Measurements from ENCODE around the gene ST8SIA1. TPM values are rescaled to one million over a fixed set of nuclear protein-coding genes. Genes with fewer than 3 reads are reported as not detected.

ST8SIA1 gene
- total RNA-seq, 4 donors from 2014 or later = 0.72 to 7.1 (median 2.5) TPM

DNA sequence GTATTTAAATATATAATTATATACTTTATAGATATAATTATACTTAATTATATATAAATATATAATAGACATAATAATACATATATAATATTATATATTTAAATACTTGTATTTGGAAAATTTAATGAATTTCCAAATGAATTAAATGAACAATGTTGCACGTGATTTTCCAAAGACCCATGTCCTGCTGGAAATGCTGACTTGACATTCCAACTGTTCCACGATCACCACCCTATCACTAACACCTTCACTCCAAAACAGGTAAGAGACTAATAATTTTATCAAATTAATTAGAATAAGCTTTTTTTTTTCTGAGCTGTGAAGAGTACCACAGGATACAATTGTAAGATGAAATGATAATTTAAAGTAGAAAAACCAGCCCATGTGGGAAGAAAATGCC is 103.4 kb downstream of the ST8SIA1 start:
- no peak for ATAC-seq (ENCODE audit: low FRiP score)
- TF ChIP-seq CTCF (IDR thresholded peaks at IDR 0.05) = no peak
- DNase-seq (ENCODE audit: low spot score) = no peak

GRCh38 chr12:22230280-22230794 is 104.2 kb downstream of the ST8SIA1 start:
- ATAC-seq (ENCODE audit: low FRiP score) = no peak
- DNase-seq (ENCODE audit: low spot score) = no peak
- TF ChIP-seq CTCF (IDR thresholded peaks at IDR 0.05) = no peak

DNA sequence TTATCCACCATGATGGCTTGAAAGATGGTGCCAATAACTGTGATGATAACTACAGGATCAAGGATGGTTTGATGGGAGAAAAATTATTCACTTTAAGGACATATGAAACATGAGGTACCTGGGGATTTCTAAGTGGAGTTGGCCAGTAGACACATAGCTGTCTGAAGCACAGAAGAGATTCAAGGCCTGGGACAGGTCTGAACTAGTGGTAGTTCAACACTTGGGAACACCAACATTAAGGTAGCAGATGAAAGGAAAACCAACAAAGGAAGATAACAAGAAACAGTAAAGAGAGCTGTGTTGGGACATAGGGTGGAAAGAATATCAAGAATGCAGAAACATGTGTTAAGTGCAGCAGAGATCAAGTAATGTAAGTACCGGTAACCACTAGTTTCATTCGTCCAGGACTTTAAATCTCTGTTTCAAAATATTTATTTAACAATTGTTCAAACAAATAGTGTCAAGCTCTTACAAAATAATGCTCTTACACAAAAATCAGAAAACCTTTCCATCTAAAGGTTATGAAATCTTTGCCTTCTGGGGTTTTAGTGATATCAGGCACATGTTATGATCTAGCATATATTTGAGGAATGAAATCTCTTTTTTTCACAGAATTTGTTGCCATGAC is 104.7 kb downstream of the ST8SIA1 start:
- ATAC-seq (ENCODE audit: low FRiP score) (no peak), DNase-seq (ENCODE audit: low spot score) (no peak)
- no peak for TF ChIP-seq CTCF (IDR thresholded peaks at IDR 0.05)

DNA sequence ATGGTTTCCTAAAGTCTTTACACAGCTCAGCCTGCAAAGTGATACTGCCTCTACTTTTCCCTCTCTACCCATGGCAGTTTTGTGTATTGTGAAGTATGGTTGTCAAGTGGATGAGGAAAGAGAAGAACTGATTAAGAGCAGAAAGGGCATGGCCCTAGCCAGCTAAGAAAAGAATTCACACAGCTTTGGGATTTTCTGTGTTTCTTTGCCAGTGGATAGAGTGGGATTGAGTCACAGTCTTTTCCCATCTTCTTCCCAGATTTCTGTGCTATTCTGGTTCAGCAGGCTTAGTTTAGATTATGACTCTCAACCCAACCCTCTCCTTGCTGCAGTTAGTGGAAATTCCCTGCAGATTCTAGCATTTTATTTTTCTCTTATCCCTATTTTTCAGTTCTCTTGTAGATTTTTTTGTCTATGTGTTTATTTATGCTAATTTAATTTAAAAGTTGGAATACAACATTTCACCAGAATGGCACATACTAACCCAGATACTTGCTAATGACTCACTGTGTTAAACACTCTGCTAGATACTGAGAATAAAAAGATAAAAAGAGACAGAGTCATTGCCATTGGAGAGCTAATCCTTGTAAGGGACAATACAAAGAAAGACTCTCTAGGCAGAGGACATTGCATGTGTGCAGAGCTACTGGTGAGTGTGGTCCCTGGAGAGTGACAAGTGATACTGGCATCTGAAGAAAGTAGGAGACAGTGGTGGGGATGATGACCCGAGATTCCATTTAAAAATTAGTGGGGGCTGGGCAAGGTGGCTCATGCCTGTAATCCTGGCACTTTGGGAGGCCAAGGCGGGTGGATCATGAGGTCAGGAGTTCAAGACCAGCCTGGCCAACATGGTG is 106.3 kb downstream of the ST8SIA1 start:
- TF ChIP-seq CTCF (IDR thresholded peaks at IDR 0.05) = no peak
- no peak for DNase-seq (ENCODE audit: low spot score)
- peak; percentile 62 for ATAC-seq (ENCODE audit: low FRiP score)

DNA sequence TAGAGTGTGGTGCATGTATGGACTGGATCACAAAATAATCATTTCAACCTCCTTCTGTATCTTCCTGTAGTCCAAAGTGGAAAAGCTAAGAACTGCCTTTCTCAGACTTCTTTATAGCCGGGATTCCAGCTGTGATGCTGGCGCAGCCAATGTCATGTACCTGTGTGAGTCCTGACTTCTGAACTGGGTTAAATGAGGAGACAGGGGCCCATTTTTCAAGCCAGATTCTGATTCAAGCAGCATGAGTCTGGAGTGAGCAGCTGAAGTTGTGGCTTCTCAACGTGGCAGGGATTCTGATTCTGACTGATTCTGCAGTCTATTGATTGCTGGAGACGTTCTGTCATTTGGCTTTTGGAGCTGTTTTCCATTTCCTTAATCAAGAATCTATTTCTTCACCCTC is 111.2 kb downstream of the ST8SIA1 start:
- DNase-seq (ENCODE audit: low spot score) = no peak
- TF ChIP-seq CTCF (IDR thresholded peaks at IDR 0.05) = no peak
- no peak for ATAC-seq (ENCODE audit: low FRiP score)

DNA sequence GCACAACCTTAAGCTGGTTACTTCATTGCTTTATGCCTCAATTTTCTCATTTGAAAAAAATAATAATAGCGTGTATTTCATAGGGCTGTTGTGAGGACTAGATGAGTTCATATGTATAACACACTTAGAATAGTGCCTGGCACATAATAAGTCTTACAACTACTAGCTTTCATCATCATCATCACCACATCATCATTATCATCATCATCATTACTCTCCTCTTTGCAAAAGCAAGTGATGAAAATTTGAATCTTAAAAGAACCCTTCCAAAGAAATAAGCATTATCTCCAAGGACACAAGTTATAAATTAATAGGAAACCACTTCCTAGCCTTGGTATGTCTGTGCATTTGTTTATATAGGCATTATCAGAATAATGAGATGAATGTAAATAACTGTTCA is 117.0 kb downstream of the ST8SIA1 start:
- no peak for TF ChIP-seq CTCF (IDR thresholded peaks at IDR 0.05)
- ATAC-seq (ENCODE audit: low FRiP score) = no peak

More for the DNA sequence above, 117.0 kb downstream of the ST8SIA1 start:
- no peak for DNase-seq (ENCODE audit: low spot score)

Measured in omental fat pad (tissue), 4 donors.